HepG2 (cell line): ENCODE measurements around the gene LYRM2.

Source experiments
- DMTF1 ChIP-seq: sonication (generic); formaldehyde crosslinking; IDR thresholded peaks from 2 replicates; pipeline ENCODE4 v1.4.0; 2020; ENCODE audit warnings: mild to moderate bottlenecking, missing genetic modification reagents
- JUN ChIP-seq: sonication (generic); formaldehyde crosslinking; IDR thresholded peaks from 2 replicates; pipeline ENCODE4 v1.4.0; 2020; ENCODE audit warnings: mild to moderate bottlenecking, missing genetic modification reagents
- POLR2A ChIP-seq, 2 experiments: IDR thresholded peaks; 2 replicates each; pipeline ENCODE4 v1.6.1; 2011; ENCODE audit warnings: low read depth in 2 of 2, low read length in 2 of 2, mild to moderate bottlenecking in 1 of 2, moderate library complexity in 1 of 2; ENCODE audit not compliant: insufficient read depth in 1 of 2
- ZNF280D ChIP-seq: sonication (generic); formaldehyde crosslinking; IDR thresholded peaks from 2 replicates; pipeline ENCODE4 v1.5.1; 2020; ENCODE audit warnings: mild to moderate bottlenecking, missing genetic modification reagents
- ZNF839 ChIP-seq: sonication (generic); formaldehyde crosslinking; IDR thresholded peaks from 2 replicates; pipeline ENCODE4 v1.4.0; 2020; ENCODE audit warnings: missing genetic modification reagents, mild to moderate bottlenecking, borderline replicate concordance
- ZZZ3 ChIP-seq: sonication (generic); formaldehyde crosslinking; IDR thresholded peaks from 2 replicates; pipeline ENCODE4 v1.4.0; 2020; ENCODE audit warnings: missing genetic modification reagents, mild to moderate bottlenecking, borderline replicate concordance
- TF ChIP-seq, protein P1 (sequence below): sonication (generic); formaldehyde crosslinking; IDR thresholded peaks from 2 replicates; pipeline ENCODE4 v1.5.0; 2020; ENCODE audit warnings: mild to moderate bottlenecking, missing genetic modification reagents, moderate library complexity

- TF ChIP-seq ZNF839, result no peak
- TF ChIP-seq, protein P1, sequence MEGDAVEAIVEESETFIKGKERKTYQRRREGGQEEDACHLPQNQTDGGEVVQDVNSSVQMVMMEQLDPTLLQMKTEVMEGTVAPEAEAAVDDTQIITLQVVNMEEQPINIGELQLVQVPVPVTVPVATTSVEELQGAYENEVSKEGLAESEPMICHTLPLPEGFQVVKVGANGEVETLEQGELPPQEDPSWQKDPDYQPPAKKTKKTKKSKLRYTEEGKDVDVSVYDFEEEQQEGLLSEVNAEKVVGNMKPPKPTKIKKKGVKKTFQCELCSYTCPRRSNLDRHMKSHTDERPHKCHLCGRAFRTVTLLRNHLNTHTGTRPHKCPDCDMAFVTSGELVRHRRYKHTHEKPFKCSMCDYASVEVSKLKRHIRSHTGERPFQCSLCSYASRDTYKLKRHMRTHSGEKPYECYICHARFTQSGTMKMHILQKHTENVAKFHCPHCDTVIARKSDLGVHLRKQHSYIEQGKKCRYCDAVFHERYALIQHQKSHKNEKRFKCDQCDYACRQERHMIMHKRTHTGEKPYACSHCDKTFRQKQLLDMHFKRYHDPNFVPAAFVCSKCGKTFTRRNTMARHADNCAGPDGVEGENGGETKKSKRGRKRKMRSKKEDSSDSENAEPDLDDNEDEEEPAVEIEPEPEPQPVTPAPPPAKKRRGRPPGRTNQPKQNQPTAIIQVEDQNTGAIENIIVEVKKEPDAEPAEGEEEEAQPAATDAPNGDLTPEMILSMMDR, result no peak
- TF ChIP-seq ZZZ3 (CRISPR knock-in tag), result no peak
- TF ChIP-seq JUN (CRISPR knock-in tag), result no peak
- TF ChIP-seq DMTF1 (CRISPR knock-in tag), result no peak
- no peak for TF ChIP-seq ZNF280D (CRISPR knock-in tag)
- no peak for TF ChIP-seq POLR2A (IDR thresholded peaks at IDR 0.05; ENCODE audit: insufficient read depth in 1 of 2, low read depth in 2 of 2, low read length in 2 of 2)
Measured at GRCh38 chr6:89525786-89526562, 112.6 kb downstream of the LYRM2 start.
